Bronchial epithelial cell (primary cell): ENCODE measurements around the gene MCUR1. TPM values are rescaled to one million over a fixed set of nuclear protein-coding genes. Genes with fewer than 3 reads are reported as not detected.

ENCODE experiments used
- DNase-seq: peaks from one replicate; pipeline ENCODE4 v3.0.0-alpha.2; 2010; ENCODE audit warnings: low read depth
- FAIRE-seq: peaks from 2 replicates; lab custom pipeline; 2011; peaks lifted over from hg19 to GRCh38; lab: Jason Lieb, UNC
- H3K27me3 ChIP-seq: 2 replicates; pipeline ENCODE4 v1.5.1; 2011; ENCODE audit warnings: low read length; ENCODE audit not compliant: control insufficient read depth, insufficient read depth
- H3K36me3 ChIP-seq: 2 replicates; pipeline ENCODE4 v1.5.1; 2011; ENCODE audit warnings: low read length; ENCODE audit not compliant: control insufficient read depth, insufficient read depth
- H3K4me3 ChIP-seq: 2 replicates; pipeline ENCODE4 v1.5.1; 2011; ENCODE audit warnings: mild to moderate bottlenecking, low read depth, low read length, control low read depth
- total RNA-seq: library from RNA; depleted of rRNA; stranded (reverse); fragments of >200 nt; gene quantifications from 2 replicates; pipeline ENCODE4 v1.2.1, GENCODE V29; 2014
- TF ChIP-seq, protein P1 (sequence below): IDR thresholded peaks from 2 replicates; pipeline ENCODE4 v1.5.1; 2011; ENCODE audit warnings: mild to moderate bottlenecking, moderate library complexity, low read length, control low read depth, inconsistent platforms; ENCODE audit not compliant: insufficient read depth, severe bottlenecking

MCUR1 gene
- total RNA-seq, 1 donor from 2014 or later = 10.0 TPM

DNA sequence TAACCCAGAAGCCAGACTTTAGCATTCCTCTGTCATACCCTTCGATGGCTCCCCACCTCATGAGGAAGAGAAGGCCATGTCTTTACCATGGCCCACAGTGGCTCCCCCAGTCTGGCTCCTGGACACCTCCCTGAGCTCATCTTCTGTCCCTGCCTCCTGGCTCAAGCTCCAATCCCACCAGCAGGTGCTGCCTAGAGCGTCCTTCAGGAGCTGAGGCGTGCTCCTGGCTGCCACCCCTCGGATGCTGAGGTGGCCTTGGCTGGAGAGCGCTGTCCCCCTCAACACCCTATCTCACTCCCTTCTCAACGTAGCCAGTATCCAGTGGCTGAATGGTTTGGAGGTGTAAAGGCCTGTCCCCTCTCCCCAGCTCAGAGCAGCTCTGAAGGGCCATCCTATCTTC lies 55.3 kb downstream of the MCUR1 start:
- FAIRE-seq = no peak
- TF ChIP-seq, protein P1, sequence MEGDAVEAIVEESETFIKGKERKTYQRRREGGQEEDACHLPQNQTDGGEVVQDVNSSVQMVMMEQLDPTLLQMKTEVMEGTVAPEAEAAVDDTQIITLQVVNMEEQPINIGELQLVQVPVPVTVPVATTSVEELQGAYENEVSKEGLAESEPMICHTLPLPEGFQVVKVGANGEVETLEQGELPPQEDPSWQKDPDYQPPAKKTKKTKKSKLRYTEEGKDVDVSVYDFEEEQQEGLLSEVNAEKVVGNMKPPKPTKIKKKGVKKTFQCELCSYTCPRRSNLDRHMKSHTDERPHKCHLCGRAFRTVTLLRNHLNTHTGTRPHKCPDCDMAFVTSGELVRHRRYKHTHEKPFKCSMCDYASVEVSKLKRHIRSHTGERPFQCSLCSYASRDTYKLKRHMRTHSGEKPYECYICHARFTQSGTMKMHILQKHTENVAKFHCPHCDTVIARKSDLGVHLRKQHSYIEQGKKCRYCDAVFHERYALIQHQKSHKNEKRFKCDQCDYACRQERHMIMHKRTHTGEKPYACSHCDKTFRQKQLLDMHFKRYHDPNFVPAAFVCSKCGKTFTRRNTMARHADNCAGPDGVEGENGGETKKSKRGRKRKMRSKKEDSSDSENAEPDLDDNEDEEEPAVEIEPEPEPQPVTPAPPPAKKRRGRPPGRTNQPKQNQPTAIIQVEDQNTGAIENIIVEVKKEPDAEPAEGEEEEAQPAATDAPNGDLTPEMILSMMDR = no peak
- no peak overlapping the region for H3K4me3 ChIP-seq

DNA sequence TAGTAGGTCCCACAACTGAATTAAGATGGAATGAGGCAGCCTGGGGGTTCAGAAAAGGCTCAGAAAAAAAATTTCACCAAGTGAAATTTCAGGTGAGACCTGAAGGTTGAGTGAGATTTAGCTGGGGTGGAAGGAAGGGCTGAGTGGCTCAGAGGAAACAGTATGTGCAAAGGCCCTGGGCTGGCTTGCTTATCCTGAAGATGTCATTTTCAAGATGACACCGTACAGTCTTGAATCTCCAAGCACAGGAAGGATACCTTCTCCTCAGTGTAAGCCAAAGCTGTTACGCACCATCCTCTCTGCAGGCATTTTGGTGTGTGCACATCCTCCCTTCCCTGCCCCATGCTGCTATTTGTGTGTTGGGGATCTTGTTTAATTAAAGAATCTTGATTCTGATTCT lies 59.7 kb downstream of the MCUR1 start:
- no peak for FAIRE-seq
- Histone ChIP-seq H3K36me3 (no peaks in the 10 kb centered on the region), H3K4me3 (no peak overlapping the region), H3K27me3 (no peaks in the 10 kb centered on the region)
- TF ChIP-seq, protein P1 = no peak
- DNase-seq = no peak

More for the DNA sequence above, 55.3 kb downstream of the MCUR1 start:
- Histone ChIP-seq H3K27me3 (no peaks in the 10 kb centered on the region), H3K36me3 (no peaks in the 10 kb centered on the region)
- DNase-seq = no peak

DNA sequence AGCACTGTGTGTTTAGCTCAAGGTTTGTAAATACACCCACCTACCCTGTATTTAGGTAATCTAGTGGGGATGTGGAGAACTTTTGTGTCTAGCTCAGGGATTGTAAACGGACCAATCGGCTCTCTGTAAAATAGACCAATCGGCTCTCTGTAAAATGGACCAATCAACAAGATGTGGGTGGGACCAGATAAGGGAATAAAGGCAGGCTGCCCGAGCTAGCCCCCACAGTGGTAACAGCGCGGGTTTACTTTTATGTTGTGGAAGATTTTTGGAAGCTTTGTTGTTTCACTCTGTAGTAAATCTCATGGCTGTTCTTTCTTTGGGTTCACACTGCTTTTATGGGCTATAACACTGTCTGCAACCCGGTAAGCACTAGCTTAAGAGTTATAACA lies 70.6 kb downstream of the MCUR1 start:
- FAIRE-seq = no peak

DNA sequence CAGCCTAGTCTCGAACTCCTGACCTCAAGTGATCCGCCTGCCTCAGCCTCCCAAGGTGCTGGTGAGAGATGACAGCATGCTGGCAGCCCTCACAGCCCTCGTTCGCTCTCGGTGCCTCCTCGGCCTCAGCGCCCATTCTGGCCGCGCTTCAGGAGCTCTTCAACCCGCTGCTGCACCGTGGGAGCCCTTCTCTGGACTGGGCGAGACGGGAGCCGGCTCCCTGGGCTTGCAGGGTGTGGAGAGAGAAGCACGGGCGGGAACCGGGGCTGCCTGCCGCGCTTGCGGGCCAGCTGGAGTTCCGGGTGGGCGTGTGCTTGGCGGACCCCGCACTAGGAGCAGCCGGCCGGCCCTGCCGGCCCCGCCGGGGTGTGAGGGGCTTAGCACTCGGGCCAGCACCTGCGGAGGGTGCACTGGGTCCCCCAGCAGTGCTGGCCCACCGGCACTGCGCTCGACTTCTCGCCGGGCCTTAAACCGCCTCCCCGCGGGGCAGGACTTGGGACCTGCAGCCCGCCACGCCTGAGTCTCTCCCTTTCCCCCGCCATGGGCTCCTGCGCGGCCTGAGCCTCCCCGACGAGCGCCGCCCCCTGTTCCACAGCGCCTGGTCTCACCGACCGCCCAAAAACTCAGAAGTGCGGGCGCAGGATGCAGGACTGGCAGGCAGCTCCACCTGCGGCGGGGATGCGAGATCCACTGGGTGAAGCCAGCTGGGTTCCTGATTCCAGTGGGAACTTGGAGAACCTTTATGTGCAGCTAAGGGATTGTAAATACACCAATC lies 71.2 kb downstream of the MCUR1 start:
- no peak for DNase-seq
- Histone ChIP-seq H3K4me3 (no peak overlapping the region), H3K27me3 (no peaks in the 10 kb centered on the region), H3K36me3 (no peaks in the 10 kb centered on the region)
- no peak for FAIRE-seq
- TF ChIP-seq, protein P1 = no peak

More for the DNA sequence above, 70.6 kb downstream of the MCUR1 start:
- Histone ChIP-seq H3K27me3 (no peaks in the 10 kb centered on the region), H3K36me3 (no peaks in the 10 kb centered on the region), H3K4me3 (no peak overlapping the region)
- TF ChIP-seq, protein P1 = no peak
- no peak for DNase-seq

DNA sequence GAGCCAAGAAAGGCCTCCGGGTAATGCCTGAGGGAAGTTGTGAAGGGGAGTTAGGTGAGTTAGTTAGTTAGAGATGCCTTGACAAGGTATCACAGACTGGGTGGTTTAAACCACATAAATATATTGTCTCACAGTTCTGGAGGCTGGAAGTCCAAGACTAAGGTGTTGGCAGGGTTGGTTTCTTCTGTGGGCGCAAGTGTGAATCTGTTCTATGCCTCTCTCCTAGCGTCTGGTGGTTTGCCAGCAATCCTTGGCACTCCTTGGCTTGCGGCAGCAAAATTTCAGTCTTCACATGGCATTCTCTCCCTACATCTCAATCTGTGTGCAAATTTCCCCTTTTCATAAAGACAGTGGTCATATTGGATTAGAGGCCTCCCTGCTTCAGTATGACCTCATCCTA lies 73.0 kb downstream of the MCUR1 start:
- Histone ChIP-seq H3K36me3 (no peaks in the 10 kb centered on the region), H3K27me3 (no peaks in the 10 kb centered on the region), H3K4me3 (no peak overlapping the region)
- DNase-seq (no peak), FAIRE-seq (no peak)
- TF ChIP-seq, protein P1 = no peak

Other genes with a start within 250 kb of the MCUR1 start
- 10.8 and 15.7 TPM in 2 replicates for gene SIRT5, start 240.0 kb downstream of the MCUR1 start, total RNA-seq
- gene NOL7, start 199.2 kb downstream of the MCUR1 start, total RNA-seq = 83.5 and 108 TPM in 2 replicates
- 27.4 and 39.4 TPM in 2 replicates for gene RANBP9, start 102.7 kb downstream of the MCUR1 start, total RNA-seq
- 0.13 TPM in 1 of 2 replicates, not detected in the other for gene RNF182, start 110.4 kb upstream of the MCUR1 start, total RNA-seq